ENCODE results near the gene CMTM7. TPM values are rescaled to one million over a fixed set of nuclear protein-coding genes. Genes with fewer than 3 reads are reported as not detected.

CMTM7 gene
- total RNA-seq, 1 donor from 2014 or later, result 5.8 TPM

GRCh38 chr3:32354362-32354778 lies 37.3 kb upstream of the CMTM7 start:
- Histone ChIP-seq H3K27me3 (ENCODE audit: control insufficient read depth, insufficient read depth, low read length) (no peaks in the 10 kb centered on the region), H3K4me3 (ENCODE audit: low read depth, low read length) (no peak overlapping the region), H3K36me3 (ENCODE audit: control insufficient read depth, insufficient read depth, low read length) (no peaks in the 10 kb centered on the region)
- DNase-seq (ENCODE audit: low read depth) (no peak), FAIRE-seq (no peak)
- TF ChIP-seq CTCF (IDR thresholded peaks at IDR 0.05; ENCODE audit: insufficient read depth, low read length, severe bottlenecking), result no peak

GRCh38 chr3:32355751-32356291 lies 35.8 kb upstream of the CMTM7 start:
- FAIRE-seq (no peak), DNase-seq (ENCODE audit: low read depth) (peak; percentile 38)
- Histone ChIP-seq H3K4me3 (ENCODE audit: low read depth, low read length) (no peak overlapping the region), H3K36me3 (ENCODE audit: control insufficient read depth, insufficient read depth, low read length) (no peaks in the 10 kb centered on the region), H3K27me3 (ENCODE audit: control insufficient read depth, insufficient read depth, low read length) (no peaks in the 10 kb centered on the region)
- TF ChIP-seq CTCF (IDR thresholded peaks at IDR 0.05; ENCODE audit: insufficient read depth, low read length, severe bottlenecking), result no peak

- no peak for FAIRE-seq
- no peak for DNase-seq (ENCODE audit: low read depth)
- TF ChIP-seq CTCF (IDR thresholded peaks at IDR 0.05; ENCODE audit: insufficient read depth, low read length, severe bottlenecking), result no peak
- H3K4me3 ChIP-seq (ENCODE audit: low read depth, low read length), result no peak overlapping the region
- H3K36me3 ChIP-seq (ENCODE audit: control insufficient read depth, insufficient read depth, low read length), result no peaks in the 10 kb centered on the region
- no peaks in the 10 kb centered on the region for H3K27me3 ChIP-seq (ENCODE audit: control insufficient read depth, insufficient read depth, low read length)
Observed at GRCh38 chr3:32359766-32360492, 31.7 kb upstream of the CMTM7 start.

- FAIRE-seq (no peak), DNase-seq (ENCODE audit: low read depth) (no peak)
- TF ChIP-seq CTCF (IDR thresholded peaks at IDR 0.05; ENCODE audit: insufficient read depth, low read length, severe bottlenecking), result no peak
- H3K4me3 ChIP-seq (ENCODE audit: low read depth, low read length), result no peak overlapping the region
- no peaks in the 10 kb centered on the region for H3K27me3 ChIP-seq (ENCODE audit: control insufficient read depth, insufficient read depth, low read length)
- H3K36me3 ChIP-seq (ENCODE audit: control insufficient read depth, insufficient read depth, low read length), result no peaks in the 10 kb centered on the region
Observed at GRCh38 chr3:32360493-32360827, 31.2 kb upstream of the CMTM7 start.

GRCh38 chr3:32366638-32367397 lies 24.8 kb upstream of the CMTM7 start:
- no peak for FAIRE-seq
- Histone ChIP-seq H3K36me3 (ENCODE audit: control insufficient read depth, insufficient read depth, low read length) (no peaks in the 10 kb centered on the region), H3K27me3 (ENCODE audit: control insufficient read depth, insufficient read depth, low read length) (no peaks in the 10 kb centered on the region), H3K4me3 (ENCODE audit: low read depth, low read length) (no peak overlapping the region)
- no peak for TF ChIP-seq CTCF (IDR thresholded peaks at IDR 0.05; ENCODE audit: insufficient read depth, low read length, severe bottlenecking)
- peak; percentile 57 for DNase-seq (ENCODE audit: low read depth)
